ENCODE results near the gene TLX2.

TLX2 gene

GRCh38 chr2:74513605-74514367 lies 464 bp upstream of the TLX2 start:
- DNase-seq, result no peak

- DNase-seq, result peak; percentile 67
These were observed 1.2 kb downstream of the TLX2 start for GRCh38 chr2:74515271-74515980.

DNA sequence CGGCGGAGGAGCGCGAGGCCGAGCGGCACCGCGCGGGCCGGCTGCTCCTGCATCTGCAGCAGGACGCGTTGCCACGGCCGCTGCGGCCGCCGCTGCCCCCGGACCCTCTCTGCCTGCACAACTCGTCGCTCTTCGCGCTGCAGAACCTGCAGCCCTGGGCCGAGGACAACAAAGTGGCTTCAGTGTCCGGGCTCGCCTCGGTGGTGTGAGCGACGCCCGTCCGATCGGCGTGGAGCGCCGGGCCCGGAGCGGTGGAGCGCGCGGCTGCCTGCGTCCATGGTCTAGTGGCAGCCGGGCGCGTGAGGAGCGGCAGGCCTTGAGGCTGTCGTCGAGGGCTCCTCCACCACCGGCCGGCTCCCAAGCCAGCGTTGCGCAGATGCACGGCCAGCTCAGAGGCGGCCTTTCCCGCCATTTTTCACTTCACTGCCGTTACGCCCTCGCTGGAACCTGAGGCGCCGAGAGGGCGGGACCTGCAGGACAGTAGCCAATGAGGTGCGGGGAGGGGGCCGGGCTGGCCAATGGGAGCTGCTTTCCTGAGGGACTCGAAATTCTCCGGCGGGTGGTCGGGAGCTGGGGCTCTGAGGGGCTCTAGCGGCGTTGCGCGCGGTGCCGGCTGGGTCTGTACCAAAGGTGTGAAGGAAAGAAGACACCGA lies 1.9 kb downstream of the TLX2 start:
- peak; percentile 72 for DNase-seq

- no peak for DNase-seq
These were observed 2.4 kb downstream of the TLX2 start for GRCh38 chr2:74516650-74517049.

DNA sequence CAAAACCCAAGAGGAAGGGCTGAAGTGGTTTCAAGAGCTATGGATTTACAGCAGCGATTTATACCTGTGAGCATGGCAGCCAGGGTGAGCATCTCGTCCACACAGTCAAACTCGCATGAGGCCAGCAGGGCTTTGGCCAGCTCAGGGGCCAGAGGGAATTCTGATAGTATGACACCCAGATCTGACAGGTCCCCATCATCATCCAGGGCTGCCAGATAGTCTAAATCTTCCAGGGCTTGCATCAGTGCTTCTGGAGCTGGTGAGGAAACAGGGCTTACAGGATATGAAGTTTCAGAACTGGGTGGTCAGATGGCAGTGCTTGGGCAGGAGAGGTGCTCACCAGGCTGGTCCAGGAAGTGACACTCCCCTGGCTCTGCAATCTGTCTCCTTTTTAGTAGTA lies 8.3 kb downstream of the TLX2 start:
- DNase-seq, result no peak

GRCh38 chr2:74524005-74524404 lies 9.8 kb downstream of the TLX2 start:
- DNase-seq, result no peak

GRCh38 chr2:74524955-74525716 lies 10.9 kb downstream of the TLX2 start:
- DNase-seq, result no peak

- peak; percentile 68 for DNase-seq
These were observed 11.7 kb downstream of the TLX2 start, which contains the start of gene DQX1 for GRCh38 chr2:74525717-74526648. Gene DQX1, minus strand, starts transcription at chr2:74526231. Its CDS starts 502 bp downstream, at chr2:74525729.

DNA sequence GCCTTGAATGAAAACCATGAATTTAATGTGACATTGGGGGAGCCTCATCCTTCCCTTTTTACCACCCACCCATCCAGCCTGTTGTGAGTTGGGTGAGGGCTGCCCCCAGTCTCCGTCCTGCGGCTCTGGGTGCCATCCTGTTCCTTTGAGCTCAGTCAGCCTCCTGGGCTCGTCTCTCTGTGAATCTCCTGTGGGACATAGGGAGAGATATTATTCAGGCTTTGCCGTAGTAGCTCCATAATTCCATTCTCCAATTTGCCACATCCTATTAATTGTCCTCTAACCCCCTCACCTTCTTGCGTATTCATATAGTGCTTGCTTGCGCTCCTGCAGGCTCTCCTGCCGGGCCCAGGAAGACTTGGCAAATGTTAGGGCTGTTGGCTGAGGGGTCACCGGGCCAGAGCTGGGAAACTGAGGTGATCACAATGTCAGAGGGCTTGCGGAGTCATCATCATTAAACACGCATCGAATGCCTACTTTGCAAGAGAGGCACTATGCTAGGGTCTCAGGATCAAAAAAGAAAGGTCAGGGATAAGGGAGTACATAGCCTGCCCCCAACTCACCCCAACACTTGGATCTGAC lies 12.5 kb downstream of the TLX2 start:
- no peak for DNase-seq

- no peak for DNase-seq
These were observed 13.5 kb downstream of the TLX2 start for GRCh38 chr2:74527741-74528140.

DNA sequence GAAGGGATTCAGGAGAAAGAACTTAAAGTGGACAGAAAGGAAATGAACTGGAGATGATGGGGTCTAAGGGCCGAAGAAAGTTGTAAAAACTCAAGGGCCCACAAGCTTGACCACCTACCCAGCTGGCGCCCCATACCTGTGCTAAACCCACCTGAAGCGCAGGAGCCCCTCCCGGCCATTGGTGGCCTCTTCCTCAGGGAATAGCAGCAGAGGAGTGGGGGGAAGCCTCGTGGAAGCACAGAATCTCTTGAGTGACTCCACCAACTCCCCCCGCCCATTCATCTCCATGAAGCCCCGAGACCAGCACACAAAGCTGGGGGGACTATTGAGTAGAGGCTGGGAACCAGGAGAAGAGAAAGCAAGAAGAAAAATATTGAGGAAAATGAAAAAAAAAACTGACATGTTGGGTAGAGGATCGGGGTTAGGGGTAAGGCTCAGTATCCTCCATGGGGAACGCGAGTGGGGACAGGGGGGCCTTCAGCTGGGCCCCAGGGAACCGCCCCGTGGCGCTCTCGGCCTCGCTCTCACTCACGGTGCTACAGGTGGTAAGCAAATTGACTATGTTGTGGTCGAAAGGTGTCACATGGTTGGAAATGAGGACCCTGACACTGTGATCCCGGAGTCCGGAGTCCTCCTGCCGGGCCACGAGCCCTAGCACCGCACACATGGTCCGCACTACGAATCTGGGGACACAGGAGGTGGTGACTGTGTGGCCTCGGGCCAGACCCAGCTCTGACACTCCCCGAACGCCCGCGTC lies 14.5 kb downstream of the TLX2 start:
- DNase-seq, result no peak

DNA sequence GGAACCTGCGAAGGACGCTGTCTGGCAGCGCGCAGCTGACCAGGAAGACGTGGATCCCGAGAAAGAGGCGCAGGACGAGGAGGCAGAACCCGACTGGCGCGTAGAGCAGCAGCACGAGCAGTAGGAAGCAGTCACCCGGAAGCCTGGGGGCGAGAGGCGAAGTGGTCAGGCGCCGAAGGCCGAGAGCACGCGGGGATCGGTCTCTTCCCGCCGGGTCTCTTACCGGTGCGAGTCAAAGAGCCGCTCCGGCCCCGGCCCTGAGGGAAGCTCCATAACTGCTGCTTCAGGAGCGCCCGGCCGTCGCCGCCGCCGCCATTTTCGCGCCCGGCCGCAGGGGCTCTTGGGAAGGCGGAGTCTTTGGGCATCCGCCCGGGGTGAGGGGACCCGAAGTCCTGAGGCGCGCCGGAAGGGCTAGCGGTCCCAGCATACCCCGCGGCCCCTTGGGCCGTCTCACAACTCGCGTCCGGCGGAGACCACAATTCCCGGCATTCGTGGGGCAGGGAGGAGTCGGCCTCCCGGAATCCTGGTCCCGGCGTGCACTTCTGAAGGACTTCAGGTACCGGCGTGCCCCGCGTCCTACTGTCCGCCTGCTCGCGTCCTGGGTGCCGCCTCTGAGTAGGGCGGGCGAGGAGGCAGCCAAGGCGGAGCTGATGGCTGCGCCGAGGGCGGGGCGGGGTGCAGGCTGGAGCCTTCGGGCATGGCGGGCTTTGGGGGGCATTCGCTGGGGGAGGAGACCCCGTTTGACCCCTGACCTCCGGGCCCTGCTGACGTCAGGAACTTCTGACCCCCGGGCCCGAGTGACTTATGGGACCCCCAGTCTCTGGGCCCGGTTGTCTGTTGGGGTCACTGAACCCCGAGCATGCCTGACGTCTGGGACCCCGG lies 15.3 kb downstream of the TLX2 start, which contains the start of the genes AUP1 and HTRA2:
Gene AUP1, minus strand, starts transcription at position 350 of the 882 bp plus-strand sequence. Its CDS starts 77 bp downstream, at position 273.
Gene HTRA2, plus strand, starts transcription at position 577 of the 882 bp plus-strand sequence. Its CDS starts 74 bp downstream, at position 651.
- DNase-seq, result peak; percentile 99

GRCh38 chr2:74530239-74531187 lies 16.3 kb downstream of the TLX2 start:
- DNase-seq, result peak; percentile 70

DNA sequence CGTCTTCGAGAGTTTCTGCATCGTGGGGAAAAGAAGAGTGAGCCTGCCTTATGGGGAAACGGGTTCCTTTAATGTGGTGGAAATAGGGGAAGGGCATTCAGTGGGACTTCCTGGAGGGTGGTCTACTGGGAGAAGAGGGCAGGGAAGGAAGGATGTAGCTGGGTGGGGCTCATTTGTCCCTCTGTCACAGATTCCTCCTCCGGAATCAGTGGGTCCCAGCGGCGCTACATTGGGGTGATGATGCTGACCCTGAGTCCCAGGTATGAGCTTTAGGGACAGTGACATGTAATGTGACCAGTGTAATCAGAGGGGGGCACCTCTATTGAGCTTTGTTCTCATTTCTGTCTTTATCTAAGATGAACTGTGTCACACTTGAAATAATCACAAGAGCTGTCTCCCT lies 17.4 kb downstream of the TLX2 start:
- no peak for DNase-seq

DNA sequence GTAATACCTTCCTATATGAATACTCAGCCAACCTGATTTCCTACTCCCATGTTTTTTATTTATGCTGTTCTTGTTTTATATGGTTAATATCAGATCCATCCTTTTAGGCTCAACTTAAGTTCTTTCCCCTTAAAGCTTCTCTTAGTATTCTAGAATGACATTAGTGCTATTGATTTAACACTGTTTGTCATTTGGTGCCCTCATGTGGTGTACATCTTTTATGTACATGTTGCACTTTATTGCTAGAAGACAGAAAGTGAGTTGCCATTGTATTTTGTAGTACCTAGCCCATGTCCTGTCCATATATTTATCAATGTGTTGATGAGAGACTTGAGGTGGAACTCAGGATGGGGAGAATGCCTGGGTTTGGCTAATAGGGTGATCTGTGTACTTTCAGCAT lies 18.0 kb downstream of the TLX2 start:
- no peak for DNase-seq

GRCh38 chr2:74533464-74533863 lies 19.2 kb downstream of the TLX2 start:
- no peak for DNase-seq

- no peak for DNase-seq
These were observed 20.2 kb downstream of the TLX2 start for GRCh38 chr2:74534411-74534810.

GRCh38 chr2:74535440-74535965 lies 21.3 kb downstream of the TLX2 start:
- no peak for DNase-seq

All from islet precursor cell (in vitro differentiated cells).